Measurements from ENCODE around the gene USP6NL.

The USP6NL gene

DNA sequence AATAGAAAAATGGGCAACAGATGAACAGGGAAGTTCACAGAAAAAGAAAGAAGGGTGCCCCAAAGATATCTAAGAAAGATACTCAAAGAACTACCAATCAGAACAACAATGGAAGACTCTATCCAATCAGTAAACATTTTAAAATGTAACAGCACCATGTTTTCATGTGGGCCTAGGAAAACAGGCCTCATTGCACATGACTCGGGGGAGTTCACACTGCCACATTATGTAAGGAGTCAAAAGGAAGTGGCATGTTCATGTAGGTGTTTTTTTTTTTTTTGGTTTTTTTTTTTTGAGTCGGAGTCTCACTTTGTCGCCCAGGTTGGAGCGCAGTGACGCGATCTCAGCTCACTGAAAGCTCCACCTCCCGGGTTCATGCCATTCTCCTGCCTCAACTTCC is 132.2 kb downstream of the USP6NL start:
- no peak for DNase-seq (ENCODE audit: low spot score)

DNA sequence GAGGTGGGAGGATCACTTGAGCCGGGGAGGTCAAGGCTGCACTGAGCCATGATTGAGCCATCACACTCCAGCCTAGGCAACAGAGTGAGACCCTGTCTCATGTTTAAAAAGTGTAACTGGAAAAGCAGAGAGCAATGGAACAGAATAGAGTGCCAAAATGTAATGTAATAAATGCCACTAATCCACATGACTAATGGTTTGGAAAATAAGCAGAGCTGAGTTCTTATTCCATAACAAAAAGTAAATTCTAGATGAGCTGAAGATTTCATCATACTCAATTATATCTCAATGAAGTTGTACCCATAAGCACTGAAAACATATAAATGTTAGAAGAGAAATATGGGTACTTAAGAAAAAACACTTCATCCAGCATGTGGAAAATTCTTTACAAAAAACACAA is 132.6 kb downstream of the USP6NL start:
- no peak for DNase-seq (ENCODE audit: low spot score)

DNA sequence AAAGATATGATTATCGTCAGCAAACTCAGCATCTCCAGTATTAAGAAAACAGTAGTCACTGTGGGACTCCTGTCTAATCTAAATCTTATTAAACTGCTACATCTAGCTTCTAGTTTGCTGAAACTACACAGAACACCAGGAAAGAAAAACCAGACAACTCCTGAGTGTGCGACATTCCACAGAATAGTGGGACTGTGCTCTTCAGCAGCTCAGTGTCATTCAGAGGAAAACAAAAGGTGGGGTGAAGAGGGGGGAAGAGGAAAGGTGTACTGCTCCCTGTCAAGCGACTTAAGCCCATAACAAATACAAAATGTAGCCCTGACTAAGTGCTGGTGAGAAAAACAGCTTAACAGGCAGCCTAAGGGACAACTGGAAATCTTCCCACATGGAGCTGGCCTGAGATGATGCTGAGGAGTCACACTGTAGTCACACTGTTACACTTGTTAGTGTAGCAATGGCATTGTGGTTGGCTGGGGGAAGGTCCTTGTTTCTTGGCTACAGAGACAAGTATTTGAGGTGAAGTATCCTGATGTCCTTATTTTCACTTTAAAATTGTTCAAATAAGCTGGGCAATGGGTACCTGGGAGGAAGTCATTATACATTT is 135.5 kb downstream of the USP6NL start:
- DNase-seq (ENCODE audit: low spot score): no peak

DNA sequence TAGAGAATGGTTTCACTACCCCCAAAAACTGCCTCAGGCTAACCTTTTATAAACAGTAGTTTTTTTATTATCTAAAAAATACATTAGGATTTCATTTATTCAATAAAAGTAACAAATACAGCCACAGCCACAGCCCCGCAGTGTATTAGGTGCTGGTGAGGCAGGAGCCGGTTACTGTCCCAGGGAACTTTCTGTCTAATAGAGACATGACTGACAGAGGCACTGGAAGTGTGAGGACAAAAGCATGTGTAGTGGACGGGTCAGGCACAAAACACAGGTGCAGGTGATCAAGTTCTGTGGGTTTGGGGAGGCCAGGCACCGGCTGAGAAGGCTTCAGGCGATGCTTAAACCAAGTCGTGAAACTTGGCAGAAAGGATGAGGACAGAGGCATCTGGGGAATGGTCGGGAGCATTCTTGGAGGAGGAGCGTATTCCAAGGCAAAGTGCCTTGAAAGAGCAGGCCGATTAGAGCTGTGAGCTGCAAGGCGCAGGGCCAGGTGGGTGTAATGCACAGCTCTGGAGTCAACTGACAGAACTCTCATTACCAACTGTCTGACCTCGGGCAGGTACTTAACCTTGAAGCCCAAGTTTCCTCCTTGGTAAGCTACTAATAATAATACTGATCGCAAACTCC is 138.2 kb downstream of the USP6NL start:
- no peak for DNase-seq (ENCODE audit: low spot score)

DNA sequence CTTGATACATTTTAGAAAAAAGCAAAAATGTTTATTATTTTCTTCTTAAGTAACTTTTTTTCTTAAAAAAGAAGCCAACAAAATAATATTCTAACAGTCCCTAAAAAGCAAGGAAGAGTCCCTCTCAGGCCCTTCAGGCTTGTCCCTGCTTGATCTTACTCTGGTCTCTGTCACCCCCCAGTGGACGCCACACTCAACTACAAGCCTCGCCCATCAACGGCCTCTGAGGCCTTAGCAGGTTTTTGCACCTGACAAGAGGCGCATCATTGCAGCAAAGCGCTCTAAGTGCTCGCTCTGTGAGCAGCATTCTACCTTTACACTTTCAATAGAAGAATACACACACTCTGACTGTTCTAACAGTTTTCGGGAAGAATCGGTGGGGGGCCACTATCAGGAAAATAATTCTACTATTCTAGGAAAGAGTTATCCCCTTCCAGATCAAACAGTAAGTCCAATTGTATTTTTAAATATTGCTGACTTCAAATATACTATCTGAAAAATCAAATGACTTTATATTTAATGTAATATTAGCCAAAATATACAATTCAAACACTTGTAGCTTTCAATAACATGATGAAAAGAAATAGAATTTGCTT is 139.2 kb downstream of the USP6NL start:
- DNase-seq (ENCODE audit: low spot score): peak; percentile 63

DNA sequence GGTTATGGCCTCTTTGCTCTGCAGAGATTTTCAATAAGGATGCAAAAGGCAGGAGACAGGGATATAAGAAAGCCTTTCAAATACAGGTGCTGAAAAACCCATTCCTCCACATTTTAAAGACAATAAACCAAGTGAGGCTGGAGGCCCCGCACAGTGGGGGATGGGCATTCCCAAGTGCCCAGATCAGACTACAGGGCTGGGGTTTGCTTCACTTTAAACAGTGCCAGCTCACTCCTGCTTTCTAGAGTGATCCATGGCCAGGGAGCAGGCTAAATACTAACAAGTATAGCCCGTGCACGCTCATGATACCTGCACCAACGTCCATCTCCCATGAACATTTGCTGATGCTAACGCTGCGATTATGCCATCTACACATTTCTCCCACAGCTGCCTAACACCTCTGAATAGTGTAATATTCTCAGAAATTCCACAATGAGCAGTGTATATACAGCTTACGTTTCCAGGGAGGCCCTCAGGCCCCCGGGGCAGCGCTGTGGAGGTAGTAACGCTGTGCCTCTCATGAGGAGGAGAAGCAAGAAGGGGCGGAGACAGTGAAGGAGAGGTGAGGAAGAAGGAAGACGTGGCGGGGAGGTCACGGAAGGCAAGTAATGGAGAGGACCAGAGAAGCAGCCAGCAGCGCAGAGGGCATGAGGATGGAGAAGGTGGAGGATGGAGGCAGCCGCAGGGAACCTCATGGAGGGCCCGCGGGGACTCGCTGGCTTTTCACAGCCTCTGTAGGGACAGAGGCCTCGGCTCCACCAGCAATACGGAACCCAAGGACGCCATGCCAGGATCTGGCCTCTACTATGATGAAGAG is 141.7 kb downstream of the USP6NL start:
- no peak for DNase-seq (ENCODE audit: low spot score)

DNA sequence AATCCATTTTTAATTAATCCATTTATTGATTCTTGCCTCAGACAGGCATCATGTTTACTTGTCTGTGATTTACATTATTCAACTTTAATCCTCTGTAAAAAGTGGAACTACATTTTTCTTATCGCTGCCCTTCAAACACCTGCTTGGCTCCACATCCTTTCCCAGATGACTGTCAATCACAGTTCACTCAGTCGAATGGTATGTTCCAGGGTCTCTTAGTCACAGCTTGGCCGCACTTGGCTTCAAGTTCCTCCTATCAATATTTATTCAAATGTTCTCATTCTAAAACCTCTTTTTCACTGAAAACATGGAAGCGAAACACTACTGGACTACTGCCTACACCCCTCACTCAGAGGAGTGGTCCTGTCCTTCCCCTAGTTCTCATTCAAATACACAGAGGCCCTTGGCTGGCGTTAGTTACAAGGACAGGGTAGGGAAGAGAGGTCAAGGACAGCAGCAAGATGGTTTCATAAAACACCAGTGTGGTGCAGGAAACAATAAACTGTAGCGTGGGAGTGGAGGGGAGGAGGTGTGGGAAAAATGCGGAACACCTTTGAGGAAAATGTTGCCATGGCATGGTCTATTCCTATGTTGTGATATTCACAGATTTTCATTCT is 143.2 kb downstream of the USP6NL start:
- DNase-seq (ENCODE audit: low spot score): no peak

GRCh38 chr10:11465406-11465805 is 146.0 kb downstream of the USP6NL start:
- no peak for DNase-seq (ENCODE audit: low spot score)

DNA sequence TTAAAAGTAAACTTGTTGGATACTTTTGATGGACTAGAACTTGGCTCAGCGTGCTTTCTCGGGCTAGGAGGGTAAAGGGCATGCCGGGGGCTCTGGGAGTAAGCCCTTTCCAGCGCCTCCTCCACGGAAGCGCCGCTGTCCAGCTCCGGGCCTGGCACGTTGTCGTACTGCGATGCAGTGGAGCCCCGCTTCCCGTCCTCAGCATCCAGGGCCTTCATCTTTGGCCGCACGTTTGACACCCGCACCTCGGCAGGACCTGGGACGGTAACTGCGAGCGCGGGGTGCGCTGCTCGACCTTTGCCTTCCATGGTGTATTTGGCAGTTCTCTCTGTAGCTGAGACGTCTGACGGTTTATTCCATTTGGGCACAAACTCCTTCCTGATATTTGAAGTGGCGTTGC is 148.3 kb downstream of the USP6NL start:
- no peak for DNase-seq (ENCODE audit: low spot score)

DNA sequence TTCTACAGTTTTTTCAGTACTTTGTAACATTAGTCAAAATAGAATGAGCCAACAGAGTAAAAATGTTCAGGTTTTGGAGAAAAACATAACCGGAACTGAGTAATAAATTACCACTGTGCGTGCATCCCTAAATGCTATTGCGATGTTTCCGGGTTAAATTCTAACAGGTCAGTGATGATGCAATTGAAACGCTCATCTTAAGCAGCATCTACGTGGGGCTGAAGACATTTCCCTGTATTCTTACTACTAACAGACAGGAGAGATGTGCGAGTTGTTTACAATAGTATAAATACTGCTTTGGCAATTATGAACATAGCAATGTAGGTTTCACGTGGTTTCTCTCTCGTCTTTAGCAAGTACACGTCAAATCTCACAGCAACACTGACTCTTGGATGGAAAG is 149.4 kb downstream of the USP6NL start:
- no peak for DNase-seq (ENCODE audit: low spot score)

- no peak for DNase-seq (ENCODE audit: low spot score)
Measured at GRCh38 chr10:11457336-11457735, 154.1 kb downstream of the USP6NL start.

GRCh38 chr10:11454958-11455566 is 156.4 kb downstream of the USP6NL start:
- DNase-seq (ENCODE audit: low spot score): no peak

- no peak for DNase-seq (ENCODE audit: low spot score)
Measured at GRCh38 chr10:11454160-11454559, 157.3 kb downstream of the USP6NL start.

DNA sequence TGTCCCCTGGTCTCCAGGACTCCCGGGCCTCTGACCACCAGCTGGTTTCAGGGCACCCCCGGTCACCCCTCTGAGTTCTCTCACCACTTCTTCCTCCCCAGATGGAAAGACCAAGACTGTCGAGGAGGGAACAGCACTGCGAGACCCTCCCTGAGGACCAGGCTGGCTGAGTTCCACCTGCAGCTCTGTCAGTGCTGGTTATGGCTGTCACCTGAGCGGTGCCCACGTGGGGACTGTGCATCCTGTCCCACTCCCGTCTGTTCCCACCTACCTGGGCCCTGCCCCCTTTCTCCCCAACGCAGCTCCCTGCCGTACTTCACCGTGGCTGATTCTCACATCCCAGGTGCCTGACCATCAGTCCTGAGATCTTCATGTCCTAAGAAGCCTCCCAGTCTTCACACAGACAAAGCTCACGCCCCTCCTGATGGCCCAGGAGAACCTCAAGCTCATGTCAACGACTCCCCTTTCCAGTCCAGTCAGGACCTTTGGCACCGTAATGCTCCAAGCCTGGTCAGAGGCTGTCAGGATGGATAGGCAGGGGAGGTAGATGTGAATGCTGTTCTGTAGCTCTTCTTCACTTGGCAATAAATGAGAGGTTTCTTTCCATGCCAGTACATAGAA is 159.7 kb downstream of the USP6NL start:
- no peak for DNase-seq (ENCODE audit: low spot score)

GRCh38 chr10:11450427-11450826 is 161.0 kb downstream of the USP6NL start:
- DNase-seq (ENCODE audit: low spot score): no peak

DNA sequence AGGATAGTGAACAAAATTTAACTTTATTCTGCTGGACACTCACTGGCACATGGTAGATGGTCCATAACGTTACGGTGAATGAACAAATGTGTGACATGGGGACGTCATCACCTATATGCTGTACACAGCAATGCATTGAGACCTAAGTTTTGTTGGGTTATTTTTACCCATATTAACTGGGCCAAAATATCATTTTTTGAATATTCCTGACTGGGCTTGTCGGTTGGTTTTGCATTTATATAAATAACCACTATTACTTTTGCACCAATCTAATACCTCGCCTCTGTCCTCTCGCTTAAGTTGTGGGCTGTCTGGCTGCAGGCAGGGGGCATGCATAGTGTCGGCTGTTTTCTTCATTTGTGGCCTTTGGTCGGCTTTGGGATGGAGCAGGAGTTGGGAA is 161.7 kb downstream of the USP6NL start:
- DNase-seq (ENCODE audit: low spot score): no peak

DNA sequence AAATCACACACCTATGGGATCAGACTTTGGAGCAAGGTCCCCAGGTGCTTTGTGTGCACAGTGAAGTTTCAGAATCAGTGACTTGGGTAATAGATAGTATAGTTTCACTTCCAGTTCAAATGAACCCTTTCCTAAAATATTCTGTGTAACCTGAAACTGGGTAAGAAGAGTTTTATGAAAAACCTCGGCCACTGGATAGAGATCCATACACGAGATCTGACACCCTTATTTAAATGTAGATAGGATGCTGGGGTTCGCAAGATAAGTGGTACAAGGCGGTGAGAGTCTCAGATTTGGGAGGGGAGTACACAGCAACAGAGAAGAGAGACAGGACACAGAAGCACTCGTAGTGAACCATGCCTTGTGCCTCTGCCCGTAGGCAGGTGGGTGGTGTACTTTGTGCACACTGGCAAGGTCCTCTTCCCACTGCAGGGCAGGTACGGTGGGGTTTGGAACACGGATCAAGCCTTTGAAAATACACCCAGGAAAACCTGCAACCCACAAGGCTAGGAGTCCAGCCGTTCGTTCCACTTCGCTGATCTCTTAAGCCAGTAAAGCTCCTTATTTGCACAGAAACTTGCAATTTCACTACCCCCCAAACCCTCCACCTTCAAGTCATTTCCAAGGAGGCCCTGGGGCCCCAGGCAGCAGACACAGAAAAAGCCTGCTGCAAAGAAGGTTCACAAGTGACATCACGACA is 162.8 kb downstream of the USP6NL start:
- DNase-seq (ENCODE audit: low spot score): no peak

DNA sequence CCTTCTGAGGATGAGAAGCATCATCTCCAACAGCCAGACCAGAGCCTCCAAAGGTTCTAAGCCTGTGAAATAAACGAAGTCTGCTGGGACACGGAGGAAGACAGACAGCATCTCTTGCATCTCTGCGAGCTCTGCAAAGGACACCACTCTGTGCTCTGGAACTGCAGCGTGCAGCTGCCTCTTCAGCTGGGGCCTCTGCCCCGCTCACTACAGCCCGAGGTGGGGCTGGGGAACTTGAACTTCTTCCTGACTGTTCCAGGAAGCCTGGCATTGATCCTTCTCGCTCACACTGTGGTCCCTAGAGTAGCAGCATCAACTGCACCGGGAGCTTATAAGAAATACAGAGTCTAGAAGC is 163.3 kb downstream of the USP6NL start:
- no peak for DNase-seq (ENCODE audit: low spot score)

DNA sequence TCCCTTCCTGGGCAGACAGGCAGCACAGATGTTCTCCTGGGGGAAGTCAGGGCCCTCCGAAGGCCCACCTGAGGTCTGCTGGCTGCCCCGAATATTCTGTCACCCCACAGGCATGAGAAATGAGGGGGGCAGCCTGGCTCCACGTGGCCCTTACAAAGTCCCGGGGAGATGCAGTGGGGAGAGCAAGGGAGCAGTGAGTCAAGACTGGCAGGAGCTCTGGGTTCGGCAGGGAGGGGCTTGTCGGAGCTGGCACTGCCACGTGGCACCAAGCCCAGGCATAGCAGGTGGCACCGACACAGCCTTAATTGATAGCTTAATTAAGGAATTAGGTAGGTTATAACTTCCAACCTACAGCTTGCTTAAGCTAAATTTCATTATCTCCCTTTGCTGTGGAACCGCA is 163.9 kb downstream of the USP6NL start:
- DNase-seq (ENCODE audit: low spot score): no peak

DNA sequence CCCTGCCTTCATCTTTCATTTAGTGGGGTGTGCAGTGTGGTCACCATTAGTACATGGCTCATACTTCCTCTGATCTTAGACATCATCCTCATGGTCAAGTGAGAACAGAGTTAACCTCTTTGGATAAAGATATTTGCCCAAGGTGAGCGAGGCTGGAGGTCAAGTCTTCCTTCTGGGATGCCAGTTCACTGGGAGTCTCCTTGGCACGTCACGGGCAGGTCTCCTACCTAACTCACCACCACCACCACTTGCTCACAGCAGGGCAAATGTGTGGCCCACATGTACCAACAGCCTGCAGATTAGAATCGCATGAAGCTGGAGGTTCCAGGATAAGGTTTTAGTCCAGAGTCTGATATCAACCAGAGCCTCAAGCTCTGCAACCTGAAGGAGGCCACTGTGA is 164.6 kb downstream of the USP6NL start:
- DNase-seq (ENCODE audit: low spot score): no peak

DNA sequence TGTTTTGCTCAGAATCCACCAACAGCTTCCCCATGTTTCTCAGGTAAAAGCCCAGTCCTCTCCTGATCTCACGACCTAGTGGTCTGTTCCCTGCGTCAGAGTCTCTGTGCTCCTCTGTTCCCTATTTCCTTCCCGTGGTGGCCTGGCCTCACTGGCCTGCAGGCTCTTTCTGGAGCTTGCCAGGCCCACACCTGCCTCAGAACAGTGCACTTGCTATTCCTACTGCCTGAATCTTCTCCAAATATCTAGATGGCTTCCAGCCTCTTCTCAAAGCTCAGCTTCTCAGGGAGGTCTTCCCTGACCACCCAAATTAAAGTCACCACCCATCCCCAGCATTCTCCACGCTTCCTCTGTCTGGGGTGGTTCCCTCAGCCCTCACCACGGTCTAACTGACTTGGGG is 165.3 kb downstream of the USP6NL start:
- DNase-seq (ENCODE audit: low spot score): no peak

Measured in AG08396 (cell line).